HG03354 (cell line): Measurements from ENCODE around the gene TAS2R10.

Experiments used
- ATAC-seq: cut with Tn5 transposase; IDR thresholded peaks from one replicate; pipeline ENCODE4 v1.9.1; 2021; ENCODE audit warnings: mild to moderate bottlenecking; ENCODE audit not compliant: unreplicated experiment, poor library complexity, severe bottlenecking

The TAS2R10 gene

GRCh38 chr12:10826258-10826657, at the start of gene TAS2R10:
TAS2R10 (minus strand) TSS chr12:10826358; CDS start chr12:10826269, 89 bp downstream.
- no peak for ATAC-seq

GRCh38 chr12:10873378-10873777, 47.2 kb upstream of the TAS2R10 start:
- no peak for ATAC-seq

- no peak for ATAC-seq
These were observed 41.2 kb upstream of the TAS2R10 start for GRCh38 chr12:10867381-10867780.

GRCh38 chr12:10863512-10864218, 37.5 kb upstream of the TAS2R10 start:
- ATAC-seq = no peak

GRCh38 chr12:10861366-10861765, 35.2 kb upstream of the TAS2R10 start:
- no peak for ATAC-seq

- ATAC-seq = no peak
These were observed 29.6 kb upstream of the TAS2R10 start for GRCh38 chr12:10855807-10856206.

- no peak for ATAC-seq
These were observed 27.6 kb upstream of the TAS2R10 start for GRCh38 chr12:10853776-10854175.

GRCh38 chr12:10851243-10851858, 25.2 kb upstream of the TAS2R10 start:
- ATAC-seq = no peak

- ATAC-seq = peak; percentile 57
These were observed 23.3 kb upstream of the TAS2R10 start, which contains the start of gene PRR4 for GRCh38 chr12:10849425-10849878. PRR4 (minus strand) TSS chr12:10849475; CDS start chr12:10849437, 38 bp downstream.

GRCh38 chr12:10847744-10848143, 21.6 kb upstream of the TAS2R10 start:
- no peak for ATAC-seq

- no peak for ATAC-seq
These were observed 16.7 kb upstream of the TAS2R10 start for GRCh38 chr12:10842862-10843261.

GRCh38 chr12:10838461-10838860, 12.3 kb upstream of the TAS2R10 start:
- ATAC-seq = no peak

- ATAC-seq = no peak
These were observed 3.8 kb upstream of the TAS2R10 start for GRCh38 chr12:10829994-10830393.

- no peak for ATAC-seq
These were observed 1.2 kb downstream of the TAS2R10 start for GRCh38 chr12:10824957-10825356.

- ATAC-seq = no peak
These were observed 14.1 kb downstream of the TAS2R10 start for GRCh38 chr12:10811883-10812536.

- ATAC-seq = no peak
These were observed 16.1 kb downstream of the TAS2R10 start, which contains the start of gene TAS2R9 for GRCh38 chr12:10810068-10810467. TAS2R9 (minus strand) TSS chr12:10810168; CDS start chr12:10810075, 93 bp downstream.

GRCh38 chr12:10807186-10807585, 19.0 kb downstream of the TAS2R10 start, which contains the start of gene TAS2R8:
TAS2R8 (minus strand) TSS chr12:10807286; CDS start chr12:10806980, 306 bp downstream.
- ATAC-seq = no peak

GRCh38 chr12:10802587-10802986, 23.6 kb downstream of the TAS2R10 start, which contains the start of gene TAS2R7:
TAS2R7 (minus strand) TSS chr12:10802627; CDS start chr12:10802570, 57 bp downstream.
- no peak for ATAC-seq

GRCh38 chr12:10801741-10802140, 24.4 kb downstream of the TAS2R10 start:
- ATAC-seq = no peak

- no peak for ATAC-seq
These were observed 31.9 kb downstream of the TAS2R10 start for GRCh38 chr12:10794222-10794621.
